Measurements from ENCODE around the gene PAK1IP1. TPM values are rescaled to one million over a fixed set of nuclear protein-coding genes. Genes with fewer than 3 reads are reported as not detected.

PAK1IP1 gene
- total RNA-seq, 1 donor from 2014 or later: 12.2 TPM

DNA sequence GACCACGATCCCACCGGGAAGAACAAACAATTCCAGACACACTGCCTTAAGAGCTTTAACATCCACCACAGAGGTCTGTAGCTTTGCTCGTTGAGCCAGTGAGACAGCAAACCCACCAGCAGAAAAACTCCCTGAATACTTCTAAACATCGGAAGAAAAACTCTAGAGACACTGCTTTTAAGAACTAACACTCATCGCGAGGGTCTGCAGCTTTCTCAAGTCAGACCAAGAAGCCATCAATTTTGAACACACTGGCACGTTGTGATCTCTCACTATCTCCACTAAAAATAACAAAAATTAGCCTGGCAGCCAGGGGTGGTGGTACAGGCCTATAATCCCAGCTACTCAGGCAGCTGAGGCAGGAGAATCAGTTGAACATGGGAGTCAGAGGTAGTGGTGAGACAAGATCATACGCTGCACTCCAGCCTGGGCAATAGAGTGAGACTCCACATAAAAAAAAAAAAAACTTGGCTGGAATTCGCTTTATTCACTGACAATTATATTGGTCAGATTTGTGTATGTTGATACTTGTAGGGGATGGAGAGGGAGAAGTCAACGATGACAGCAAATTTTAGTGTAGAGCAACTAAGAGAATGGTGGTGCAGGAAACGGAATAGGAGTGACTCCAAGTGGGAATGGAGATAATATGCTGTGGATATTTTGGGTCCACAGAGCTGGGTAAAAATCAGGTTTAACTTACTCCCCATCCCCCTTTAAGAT is 27.2 kb downstream of the PAK1IP1 start:
- peaks cover 3% of the 10 kb centered on the region for H3K9me3 Mint-ChIP-seq (ENCODE audit: unreplicated experiment)
- no peaks in the 10 kb centered on the region for H3K27me3 Mint-ChIP-seq (ENCODE audit: unreplicated experiment)
- peaks cover 32% of the 10 kb centered on the region for H3K4me1 Mint-ChIP-seq (ENCODE audit: unreplicated experiment)
- H3K36me3 Mint-ChIP-seq (ENCODE audit: unreplicated experiment): peaks cover 9% of the 10 kb centered on the region
- TF ChIP-seq CTCF (IDR thresholded peaks at IDR 0.05): no peak
- peak overlapping the region; percentile 98 for H3K27ac Mint-ChIP-seq (ENCODE audit: unreplicated experiment)
- H3K4me3 Mint-ChIP-seq (ENCODE audit: unreplicated experiment): peak overlapping the region; percentile 98
- no peak for DNase-seq (ENCODE audit: extremely low spot score, unreplicated experiment)

- Mint-ChIP-seq H3K27ac (ENCODE audit: unreplicated experiment) (peak overlapping the region; percentile 98), H3K9me3 (ENCODE audit: unreplicated experiment) (peaks cover 3% of the 10 kb centered on the region), H3K4me1 (ENCODE audit: unreplicated experiment) (peaks cover 32% of the 10 kb centered on the region), H3K4me3 (ENCODE audit: unreplicated experiment) (peak overlapping the region; percentile 98), H3K36me3 (ENCODE audit: unreplicated experiment) (peaks cover 11% of the 10 kb centered on the region), H3K27me3 (ENCODE audit: unreplicated experiment) (no peaks in the 10 kb centered on the region)
- no peak for DNase-seq (ENCODE audit: extremely low spot score, unreplicated experiment)
- no peak for TF ChIP-seq CTCF (IDR thresholded peaks at IDR 0.05)
Observed at GRCh38 chr6:10722570-10722819, 27.7 kb downstream of the PAK1IP1 start.

GRCh38 chr6:10722820-10723566 is 28.2 kb downstream of the PAK1IP1 start, which contains the start of gene TMEM14C:
Gene TMEM14C (plus strand): TSS chr6:10723070. CDS start chr6:10724614, 1,544 bp downstream.
- H3K9me3 Mint-ChIP-seq (ENCODE audit: unreplicated experiment): peaks cover 3% of the 10 kb centered on the region
- peaks cover 32% of the 10 kb centered on the region for H3K4me1 Mint-ChIP-seq (ENCODE audit: unreplicated experiment)
- no peaks in the 10 kb centered on the region for H3K27me3 Mint-ChIP-seq (ENCODE audit: unreplicated experiment)
- peaks cover 15% of the 10 kb centered on the region for H3K36me3 Mint-ChIP-seq (ENCODE audit: unreplicated experiment)
- peak within 1 kb of the TSS; percentile 98 for H3K27ac Mint-ChIP-seq (ENCODE audit: unreplicated experiment)
- peak within 1 kb of the TSS; percentile 98 for H3K4me3 Mint-ChIP-seq (ENCODE audit: unreplicated experiment)
- peak; percentile 99 for DNase-seq (ENCODE audit: extremely low spot score, unreplicated experiment)
- TF ChIP-seq CTCF (IDR thresholded peaks at IDR 0.05): no peak

DNA sequence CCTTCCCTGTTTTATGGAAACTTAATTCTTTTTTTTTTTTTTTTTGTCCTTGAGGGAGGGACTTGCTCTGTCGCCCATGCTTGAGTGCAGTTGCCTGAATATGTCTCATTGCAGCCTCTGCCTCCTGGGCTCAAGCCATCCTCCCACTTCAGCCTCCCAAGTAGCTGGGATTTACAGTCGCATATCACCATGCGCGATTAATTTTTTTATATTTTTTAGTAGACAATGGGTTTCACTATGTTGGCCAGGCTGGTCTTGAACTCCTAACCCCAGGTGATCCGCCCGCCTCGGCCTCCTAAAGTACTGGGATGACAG is 28.8 kb downstream of the PAK1IP1 start:
- peak overlapping the region; percentile 98 for H3K4me3 Mint-ChIP-seq (ENCODE audit: unreplicated experiment)
- no peak for TF ChIP-seq CTCF (IDR thresholded peaks at IDR 0.05)
- H3K36me3 Mint-ChIP-seq (ENCODE audit: unreplicated experiment): peaks cover 16% of the 10 kb centered on the region
- H3K27ac Mint-ChIP-seq (ENCODE audit: unreplicated experiment): peak overlapping the region; percentile 98
- no peaks in the 10 kb centered on the region for H3K27me3 Mint-ChIP-seq (ENCODE audit: unreplicated experiment)
- H3K9me3 Mint-ChIP-seq (ENCODE audit: unreplicated experiment): peaks cover 3% of the 10 kb centered on the region
- DNase-seq (ENCODE audit: extremely low spot score, unreplicated experiment): no peak
- peaks cover 32% of the 10 kb centered on the region for H3K4me1 Mint-ChIP-seq (ENCODE audit: unreplicated experiment)

- Mint-ChIP-seq H3K4me3 (ENCODE audit: unreplicated experiment) (peak overlapping the region; percentile 51), H3K4me1 (ENCODE audit: unreplicated experiment) (peaks cover 32% of the 10 kb centered on the region), H3K27ac (ENCODE audit: unreplicated experiment) (no peak overlapping the region), H3K9me3 (ENCODE audit: unreplicated experiment) (no peaks in the 10 kb centered on the region), H3K27me3 (ENCODE audit: unreplicated experiment) (no peaks in the 10 kb centered on the region), H3K36me3 (ENCODE audit: unreplicated experiment) (peaks cover 18% of the 10 kb centered on the region)
- peak; percentile 40 for DNase-seq (ENCODE audit: extremely low spot score, unreplicated experiment)
- TF ChIP-seq CTCF (IDR thresholded peaks at IDR 0.05): no peak
Observed at GRCh38 chr6:10725044-10725443, 30.3 kb downstream of the PAK1IP1 start.

Data from osteocyte (in vitro differentiated cells).